ENCODE results near the gene IL16.

- TF ChIP-seq FOXM1 (IDR thresholded peaks at IDR 0.05; ENCODE audit: borderline replicate concordance) = no peak
- no peak for TF ChIP-seq BHLHE40 (IDR thresholded peaks at IDR 0.05; ENCODE audit: borderline replicate concordance)
- no peak for TF ChIP-seq ARNT (IDR thresholded peaks at IDR 0.05)
- no peak for TF ChIP-seq ELF4 (IDR thresholded peaks at IDR 0.05)
- TF ChIP-seq PKNOX1 (IDR thresholded peaks at IDR 0.05) = no peak
- TF ChIP-seq LEF1 (IDR thresholded peaks at IDR 0.05; ENCODE audit: borderline replicate concordance) = no peak
Observed at GRCh38 chr15:81291916-81292522, 95.3 kb downstream of the IL16 start.
